Activated T-helper 2 cell treated with anti-CD3 and anti-CD28 coated beads, Interferon-gamma antibody, Interleukin-2, Interleukin-4, amounts not matched to agents 10 μg/mL and 5 μg/mL and 100 μg/mL, durations not matched to agents 14 hours and 24 hours and 36 hours (primary cell): ENCODE results near the gene TRIM71. TPM values are rescaled to one million over a fixed set of nuclear protein-coding genes. Genes with fewer than 3 reads are reported as not detected.
"Not testable (repeated sequence)": the region's sequence is repeated elsewhere in the genome, so short reads cannot be mapped to it uniquely, and the experiment has no call there.

Experiments
- DNase-seq: peaks from one replicate; pipeline ENCODE4 v3.0.0; 2021; ENCODE audit warnings: low spot score
- H3K27ac Mint-ChIP-seq: one replicate; pipeline ENCODE4 v1.8.0; 2021; ENCODE audit warnings: mixed read lengths
- H3K27me3 Mint-ChIP-seq: one replicate; pipeline ENCODE4 v1.8.0; 2021; ENCODE audit warnings: low read depth, mixed read lengths
- H3K36me3 Mint-ChIP-seq: one replicate; pipeline ENCODE4 v1.8.0; 2021; ENCODE audit warnings: low read depth, mixed read lengths
- H3K4me1 Mint-ChIP-seq: one replicate; pipeline ENCODE4 v1.8.0; 2021; ENCODE audit warnings: low read depth, mixed read lengths
- H3K4me3 Mint-ChIP-seq: one replicate; pipeline ENCODE4 v1.8.0; 2021; ENCODE audit warnings: low read depth, mild to moderate bottlenecking, moderate library complexity, mixed read lengths
- H3K9me3 Mint-ChIP-seq: one replicate; pipeline ENCODE4 v1.8.0; 2021; ENCODE audit warnings: mixed read lengths
- intact Hi-C: fragments of 100-400 bp; cut with micrococcal nuclease; formaldehyde crosslinking; loops from one replicate; pipeline ENCODE4 v1.15.1; 2023
- total RNA-seq: library from RNA; stranded (reverse); gene quantifications from 2 replicates; pipeline ENCODE4 v1.2.3, GENCODE V29; 2022

TRIM71 gene
- 0.05 and 0.07 TPM in 2 replicates for total RNA-seq

- H3K4me3 Mint-ChIP-seq, result peak within 1 kb of the TSS; percentile 76
- peaks cover 68% of the 10 kb centered on the region for H3K27me3 Mint-ChIP-seq
- H3K27ac Mint-ChIP-seq, result no peak within 1 kb of the TSS
- peak; percentile 12 for DNase-seq
- H3K9me3 Mint-ChIP-seq, result no peaks in the 10 kb centered on the region
- H3K36me3 Mint-ChIP-seq, result peaks cover 5% of the 10 kb centered on the region
- intact Hi-C loops, result loop anchor here (2.0 to 5.0 kb wide), 2 partner anchors 37 to 400 kb away; partner anchors contain the start of gene SUSD5
- H3K4me1 Mint-ChIP-seq, result peaks cover 21% of the 10 kb centered on the region
Observed at GRCh38 chr3:32817558-32818228, at the start of gene TRIM71. TRIM71 (plus strand) TSS chr3:32817997; CDS start chr3:32818081, 84 bp downstream.

GRCh38 chr3:32778389-32778788, 39.4 kb upstream of the TRIM71 start:
- Mint-ChIP-seq H3K36me3 (peaks cover 10% of the 10 kb centered on the region), H3K27ac (no peak overlapping the region), H3K4me1 (peaks cover 3% of the 10 kb centered on the region), H3K9me3 (no peaks in the 10 kb centered on the region), H3K4me3 (no peak overlapping the region), H3K27me3 (peaks cover 10% of the 10 kb centered on the region)
- no peak for DNase-seq
- intact Hi-C loops, result no loop called here

GRCh38 chr3:32780071-32780734, 37.6 kb upstream of the TRIM71 start:
- peaks cover 3% of the 10 kb centered on the region for H3K4me1 Mint-ChIP-seq
- peaks cover 10% of the 10 kb centered on the region for H3K27me3 Mint-ChIP-seq
- DNase-seq, result no peak
- no peak overlapping the region for H3K4me3 Mint-ChIP-seq
- intact Hi-C loops, result loop anchor here (2.0 to 5.0 kb wide), 3 partner anchors 37 to 269 kb away; partner anchors contain the start of gene TRIM71
- H3K9me3 Mint-ChIP-seq, result no peaks in the 10 kb centered on the region
- H3K27ac Mint-ChIP-seq, result no peak overlapping the region
- H3K36me3 Mint-ChIP-seq, result no peaks in the 10 kb centered on the region

- peak overlapping the region; percentile 18 for H3K27ac Mint-ChIP-seq
- no peaks in the 10 kb centered on the region for H3K9me3 Mint-ChIP-seq
- H3K4me3 Mint-ChIP-seq, result peak overlapping the region; percentile 83
- intact Hi-C loops, result loop anchor here (2.0 to 5.0 kb wide), 3 partner anchors 36 to 270 kb away; partner anchors contain the start of gene TRIM71
- no peak for DNase-seq
- H3K36me3 Mint-ChIP-seq, result no peaks in the 10 kb centered on the region
- H3K4me1 Mint-ChIP-seq, result peaks cover 3% of the 10 kb centered on the region
- H3K27me3 Mint-ChIP-seq, result peaks cover 10% of the 10 kb centered on the region
Observed at GRCh38 chr3:32780735-32781210, 37.0 kb upstream of the TRIM71 start.

GRCh38 chr3:32781211-32781968, 36.4 kb upstream of the TRIM71 start:
- Mint-ChIP-seq H3K4me3 (peak overlapping the region; percentile 83), H3K4me1 (peaks cover 3% of the 10 kb centered on the region), H3K9me3 (no peaks in the 10 kb centered on the region), H3K27me3 (peaks cover 10% of the 10 kb centered on the region), H3K36me3 (no peaks in the 10 kb centered on the region), H3K27ac (peak overlapping the region; percentile 18)
- intact Hi-C loops, result loop anchor here (2.0 to 5.0 kb wide), 3 partner anchors 35 to 271 kb away; partner anchors contain the start of gene TRIM71
- DNase-seq, result peak; percentile 60

- H3K4me3 Mint-ChIP-seq, result peak overlapping the region; percentile 33
- not testable (repeated sequence) for DNase-seq, H3K27ac Mint-ChIP-seq, H3K36me3 Mint-ChIP-seq, H3K4me1 Mint-ChIP-seq, H3K9me3 Mint-ChIP-seq
- intact Hi-C loops, result loop anchor here (2.0 to 5.0 kb wide), 3 partner anchors 35 to 271 kb away; partner anchors contain the start of gene TRIM71
- H3K27me3 Mint-ChIP-seq, result peaks cover 10% of the 10 kb centered on the region
Observed at GRCh38 chr3:32781969-32782270, 35.9 kb upstream of the TRIM71 start.

- H3K27ac Mint-ChIP-seq, result no peak overlapping the region
- H3K27me3 Mint-ChIP-seq, result peaks cover 10% of the 10 kb centered on the region
- no peaks in the 10 kb centered on the region for H3K9me3 Mint-ChIP-seq
- no peak for DNase-seq
- no peaks in the 10 kb centered on the region for H3K36me3 Mint-ChIP-seq
- intact Hi-C loops, result loop anchor here (5.0 kb wide), 1 partner anchor 50 kb away; no protein-coding TSS in a partner anchor
- peak overlapping the region; percentile 33 for H3K4me3 Mint-ChIP-seq
- H3K4me1 Mint-ChIP-seq, result peaks cover 3% of the 10 kb centered on the region
Observed at GRCh38 chr3:32782407-32782806, 35.4 kb upstream of the TRIM71 start.

GRCh38 chr3:32791833-32792232, 26.0 kb upstream of the TRIM71 start:
- no peaks in the 10 kb centered on the region for H3K36me3 Mint-ChIP-seq
- peaks cover 13% of the 10 kb centered on the region for H3K27me3 Mint-ChIP-seq
- H3K4me3 Mint-ChIP-seq, result no peak overlapping the region
- H3K27ac Mint-ChIP-seq, result no peak overlapping the region
- no peaks in the 10 kb centered on the region for H3K4me1 Mint-ChIP-seq
- intact Hi-C loops, result no loop called here
- no peaks in the 10 kb centered on the region for H3K9me3 Mint-ChIP-seq
- no peak for DNase-seq

- Mint-ChIP-seq H3K4me3 (no peak overlapping the region), H3K27me3 (peaks cover 14% of the 10 kb centered on the region), H3K9me3 (peaks cover under 1% of the 10 kb centered on the region), H3K27ac (no peak overlapping the region), H3K36me3 (no peaks in the 10 kb centered on the region), H3K4me1 (peaks cover 1% of the 10 kb centered on the region)
- no peak for DNase-seq
- intact Hi-C loops, result no loop called here
Observed at GRCh38 chr3:32794487-32795308, 23.1 kb upstream of the TRIM71 start.

- H3K4me1 Mint-ChIP-seq, H3K27ac Mint-ChIP-seq, intact Hi-C loops, H3K36me3 Mint-ChIP-seq, H3K9me3 Mint-ChIP-seq, H3K4me3 Mint-ChIP-seq, DNase-seq: not testable (repeated sequence)
- H3K27me3 Mint-ChIP-seq, result peaks cover 16% of the 10 kb centered on the region
Observed at GRCh38 chr3:32796384-32796950, 21.3 kb upstream of the TRIM71 start.

GRCh38 chr3:32797776-32798175, 20.0 kb upstream of the TRIM71 start:
- Mint-ChIP-seq H3K27ac (no peak overlapping the region), H3K9me3 (peaks cover 5% of the 10 kb centered on the region), H3K27me3 (peaks cover 19% of the 10 kb centered on the region), H3K36me3 (no peaks in the 10 kb centered on the region), H3K4me3 (no peak overlapping the region), H3K4me1 (peaks cover 8% of the 10 kb centered on the region)
- DNase-seq, result no peak
- intact Hi-C loops, result no loop called here

GRCh38 chr3:32801440-32801839, 16.4 kb upstream of the TRIM71 start:
- intact Hi-C loops, H3K9me3 Mint-ChIP-seq, H3K4me3 Mint-ChIP-seq, H3K4me1 Mint-ChIP-seq, H3K27ac Mint-ChIP-seq, DNase-seq, H3K36me3 Mint-ChIP-seq: not testable (repeated sequence)
- peaks cover 18% of the 10 kb centered on the region for H3K27me3 Mint-ChIP-seq
